ENCODE measurements around the gene ZBTB47.

The ZBTB47 gene

DNA sequence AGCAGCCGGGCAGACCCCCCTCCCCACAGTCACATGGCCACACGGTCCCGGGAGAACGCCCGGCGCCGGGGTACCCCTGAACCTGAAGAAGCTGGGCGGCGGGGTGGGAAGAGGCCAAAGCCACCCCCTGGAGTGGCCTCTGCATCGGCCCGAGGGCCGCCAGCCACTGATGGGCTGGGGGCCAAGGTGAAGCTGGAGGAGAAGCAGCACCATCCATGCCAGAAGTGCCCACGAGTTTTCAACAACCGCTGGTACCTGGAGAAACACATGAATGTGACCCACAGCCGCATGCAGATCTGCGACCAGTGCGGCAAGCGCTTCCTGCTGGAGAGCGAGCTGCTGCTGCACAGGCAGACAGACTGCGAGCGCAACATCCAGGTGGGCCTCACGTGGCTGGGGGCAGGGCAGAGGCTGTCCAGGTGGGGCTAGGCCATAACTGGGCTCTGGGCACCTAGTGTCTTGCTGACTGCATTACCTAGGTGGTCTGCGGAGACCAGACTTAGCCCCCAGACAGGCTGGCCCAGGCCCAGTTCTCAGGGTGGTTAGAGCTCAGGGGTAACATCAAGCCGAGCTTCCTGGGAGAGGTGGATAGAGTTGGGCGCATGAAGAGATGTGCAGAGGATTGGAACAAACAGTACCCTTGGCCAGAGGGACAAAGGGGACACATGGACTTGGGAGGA is 6.1 kb downstream of the ZBTB47 start:
- Histone ChIP-seq H3K9me3 (ENCODE audit: control insufficient read depth, low read length) (no peaks in the 10 kb centered on the region), H3K27ac (ENCODE audit: low read depth, low read length, severe bottlenecking) (no peak overlapping the region), H3K4me1 (ENCODE audit: control insufficient read depth, insufficient read depth, low read length, poor library complexity, severe bottlenecking) (peaks cover 6% of the 10 kb centered on the region), H3K4me3 (ENCODE audit: extremely low read depth, insufficient read depth, low read length, poor library complexity, severe bottlenecking) (no peak overlapping the region), H3K36me3 (ENCODE audit: control insufficient read depth, insufficient read depth, low read length) (peaks cover 9% of the 10 kb centered on the region)
- WGBS, 2 experiments (ENCODE audit: insufficient coverage in 2 of 2) = 91% methylated on average over 17 to 24 of the region's 25 CpGs

DNA sequence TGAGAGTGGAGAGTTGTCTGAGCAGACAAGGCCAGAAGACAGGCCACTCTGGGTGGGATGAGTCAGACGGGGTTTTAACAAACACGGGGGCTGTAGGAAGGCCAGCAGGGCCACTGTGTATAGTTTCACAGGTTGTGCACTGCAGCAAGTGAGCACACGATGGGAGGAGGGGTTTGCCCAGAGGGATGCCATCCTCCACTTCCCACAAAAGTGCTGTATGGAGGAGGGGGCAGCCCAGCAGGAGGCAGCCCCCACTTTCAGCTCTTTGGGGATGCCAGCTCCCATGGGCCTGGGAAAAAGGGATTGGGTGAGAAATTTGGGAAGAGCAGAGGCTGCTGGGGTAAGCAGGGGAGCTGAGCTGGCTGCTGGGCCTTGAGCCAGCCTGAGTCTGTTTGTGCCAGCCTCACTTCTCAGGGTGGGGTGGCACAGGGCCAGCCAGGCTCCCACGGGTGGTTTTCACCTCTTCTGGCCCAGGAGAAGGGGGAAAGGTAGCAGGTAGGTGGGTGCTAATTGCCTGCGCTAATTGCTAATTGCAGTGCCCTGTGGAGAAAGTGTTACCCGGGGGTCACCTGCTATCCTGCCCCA is 6.7 kb downstream of the ZBTB47 start:
- 79 to 83% methylated on average over 4 of the region's 6 CpGs for WGBS, 2 experiments (ENCODE audit: insufficient coverage in 2 of 2)
- Histone ChIP-seq H3K27ac (ENCODE audit: low read depth, low read length, severe bottlenecking) (no peak overlapping the region), H3K4me3 (ENCODE audit: extremely low read depth, insufficient read depth, low read length, poor library complexity, severe bottlenecking) (no peak overlapping the region), H3K36me3 (ENCODE audit: control insufficient read depth, insufficient read depth, low read length) (peaks cover 9% of the 10 kb centered on the region), H3K9me3 (ENCODE audit: control insufficient read depth, low read length) (no peaks in the 10 kb centered on the region), H3K4me1 (ENCODE audit: control insufficient read depth, insufficient read depth, low read length, poor library complexity, severe bottlenecking) (peaks cover 6% of the 10 kb centered on the region)

DNA sequence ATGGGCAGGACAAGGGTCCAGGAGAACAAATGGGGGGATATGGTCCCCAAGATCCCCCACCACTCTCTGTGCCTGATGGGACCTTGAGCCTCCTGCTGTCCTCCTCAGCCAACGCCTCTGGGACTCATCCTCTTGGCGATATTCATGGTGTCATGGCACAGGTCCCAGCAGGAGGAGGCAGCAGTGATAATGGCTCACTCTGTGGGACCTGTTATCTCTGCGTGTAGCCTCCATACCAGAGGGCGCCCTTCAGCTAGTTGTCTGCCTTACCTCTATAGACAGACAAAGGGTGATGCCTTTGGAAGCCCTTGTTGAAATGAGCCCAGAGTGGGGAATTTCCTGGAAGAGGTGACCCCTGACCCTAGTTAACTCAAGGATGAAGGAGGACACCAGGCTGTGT is 7.4 kb downstream of the ZBTB47 start:
- Histone ChIP-seq H3K36me3 (ENCODE audit: control insufficient read depth, insufficient read depth, low read length) (peaks cover 9% of the 10 kb centered on the region), H3K27ac (ENCODE audit: low read depth, low read length, severe bottlenecking) (no peak overlapping the region), H3K9me3 (ENCODE audit: control insufficient read depth, low read length) (no peaks in the 10 kb centered on the region), H3K4me1 (ENCODE audit: control insufficient read depth, insufficient read depth, low read length, poor library complexity, severe bottlenecking) (peaks cover 6% of the 10 kb centered on the region), H3K4me3 (ENCODE audit: extremely low read depth, insufficient read depth, low read length, poor library complexity, severe bottlenecking) (no peak overlapping the region)
- WGBS, 2 experiments (ENCODE audit: insufficient coverage in 2 of 2) = 76% methylated on average over 3 to 4 of the region's 4 CpGs

DNA sequence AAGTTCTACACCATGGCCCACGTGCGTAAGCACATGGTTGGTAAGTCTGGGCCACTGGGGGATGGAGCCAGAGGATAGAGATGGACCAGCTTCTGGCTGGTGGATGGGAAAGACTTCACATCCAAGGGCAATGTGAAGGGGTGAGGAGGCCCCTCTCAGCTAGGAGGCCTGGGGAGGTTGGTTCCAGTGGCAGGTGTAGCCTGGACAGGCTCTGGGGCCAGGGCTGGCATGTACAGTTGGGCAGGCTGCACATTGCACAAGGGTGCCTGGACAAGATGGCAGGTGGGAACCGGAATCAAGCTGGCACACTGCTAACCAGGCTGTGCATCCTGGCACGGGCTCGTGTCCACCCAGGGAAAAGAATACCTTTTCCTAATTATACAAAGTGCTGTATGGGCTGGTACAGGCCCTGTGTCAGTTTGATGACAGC is 8.1 kb downstream of the ZBTB47 start:
- peaks cover 6% of the 10 kb centered on the region for H3K4me1 ChIP-seq (ENCODE audit: control insufficient read depth, insufficient read depth, low read length, poor library complexity, severe bottlenecking)
- H3K4me3 ChIP-seq (ENCODE audit: extremely low read depth, insufficient read depth, low read length, poor library complexity, severe bottlenecking) = no peak overlapping the region
- H3K9me3 ChIP-seq (ENCODE audit: control insufficient read depth, low read length) = no peaks in the 10 kb centered on the region
- WGBS, 2 experiments (ENCODE audit: insufficient coverage in 2 of 2) = 97% methylated on average over 4 of the region's 5 CpGs
- no peak overlapping the region for H3K27ac ChIP-seq (ENCODE audit: low read depth, low read length, severe bottlenecking)
- H3K36me3 ChIP-seq (ENCODE audit: control insufficient read depth, insufficient read depth, low read length) = peaks cover 9% of the 10 kb centered on the region

DNA sequence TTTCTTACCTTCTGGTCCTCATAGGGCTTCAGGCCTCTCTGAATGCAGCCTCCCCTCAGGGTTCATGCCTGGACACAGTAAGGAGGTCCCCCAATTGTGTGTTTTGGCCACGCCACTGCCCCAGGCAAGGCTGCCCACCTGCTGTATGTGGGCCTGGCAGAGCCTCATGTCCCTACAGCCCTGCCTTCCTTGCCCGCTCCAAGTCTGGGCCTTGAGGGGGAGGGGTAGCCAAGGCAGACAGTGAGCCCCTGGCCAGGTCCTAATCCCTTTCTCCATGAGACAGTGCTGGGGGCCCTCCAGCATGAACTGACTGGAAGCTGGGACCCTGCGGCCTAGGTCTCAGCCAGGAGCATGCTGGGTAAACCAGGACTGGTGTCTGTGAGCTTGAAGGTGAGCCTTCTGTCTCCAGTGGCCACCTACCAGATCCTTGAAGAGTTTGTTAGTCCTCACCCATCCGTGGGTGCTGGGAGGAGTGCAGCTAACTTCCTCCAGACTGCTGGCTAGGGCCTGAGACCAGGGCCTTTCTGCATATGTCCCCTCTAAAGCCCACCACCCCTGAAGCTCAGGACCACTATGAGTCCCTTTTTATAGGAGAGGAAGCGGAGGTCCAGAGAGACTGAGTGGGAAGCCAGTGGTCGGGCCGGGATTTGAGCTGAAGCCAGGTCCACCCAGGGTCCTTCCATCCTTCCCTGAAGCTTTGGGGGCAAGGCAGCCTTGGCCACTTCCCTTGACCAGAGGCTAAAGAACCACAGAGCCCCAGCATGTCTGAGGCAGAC is 8.7 kb downstream of the ZBTB47 start:
- Histone ChIP-seq H3K9me3 (ENCODE audit: control insufficient read depth, low read length) (no peaks in the 10 kb centered on the region), H3K4me3 (ENCODE audit: extremely low read depth, insufficient read depth, low read length, poor library complexity, severe bottlenecking) (no peak overlapping the region), H3K4me1 (ENCODE audit: control insufficient read depth, insufficient read depth, low read length, poor library complexity, severe bottlenecking) (peaks cover 6% of the 10 kb centered on the region), H3K36me3 (ENCODE audit: control insufficient read depth, insufficient read depth, low read length) (peaks cover 9% of the 10 kb centered on the region), H3K27ac (ENCODE audit: low read depth, low read length, severe bottlenecking) (no peak overlapping the region)
- 91 to 97% methylated on average over 4 to 6 of the region's 7 CpGs for WGBS, 2 experiments (ENCODE audit: insufficient coverage in 2 of 2)

DNA sequence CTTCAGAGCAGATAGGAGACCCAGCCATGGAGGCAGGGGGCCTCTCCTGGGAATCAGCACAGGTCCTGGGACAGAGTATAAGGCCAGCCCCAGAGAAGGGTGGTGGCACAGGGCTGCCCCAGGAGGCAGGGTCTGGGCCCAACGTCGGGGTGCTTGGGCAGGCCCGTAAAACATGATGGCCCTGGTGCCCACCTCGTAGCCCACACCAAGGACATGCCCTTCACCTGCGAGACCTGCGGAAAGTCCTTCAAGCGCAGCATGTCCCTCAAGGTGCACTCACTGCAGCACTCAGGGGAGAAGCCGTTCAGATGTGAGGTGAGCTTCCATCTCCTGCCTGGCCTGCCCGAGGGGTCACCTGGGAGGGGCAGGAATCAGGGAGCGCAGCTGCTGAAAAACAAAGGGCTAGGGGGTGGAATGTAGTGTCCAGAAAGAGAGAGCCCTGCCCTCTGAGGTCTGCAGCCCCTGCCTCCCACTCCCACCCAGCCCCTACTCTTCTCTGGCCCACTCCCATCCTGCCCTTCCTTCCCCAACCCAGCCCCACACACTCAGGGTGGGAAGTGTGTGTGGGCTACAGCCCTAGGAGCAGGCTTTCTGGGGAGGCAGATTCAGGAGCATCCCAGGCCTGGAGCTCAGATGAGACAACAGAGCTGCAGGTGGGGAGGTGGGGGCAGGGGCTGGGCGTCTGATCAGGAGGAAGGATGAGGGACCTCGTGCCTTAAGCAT is 9.5 kb downstream of the ZBTB47 start:
- no peak overlapping the region for H3K4me3 ChIP-seq (ENCODE audit: extremely low read depth, insufficient read depth, low read length, poor library complexity, severe bottlenecking)
- WGBS, 2 experiments (ENCODE audit: insufficient coverage in 2 of 2) = 95 to 97% methylated on average over 10 to 11 of the region's 12 CpGs
- H3K4me1 ChIP-seq (ENCODE audit: control insufficient read depth, insufficient read depth, low read length, poor library complexity, severe bottlenecking) = peaks cover 6% of the 10 kb centered on the region
- no peak overlapping the region for H3K27ac ChIP-seq (ENCODE audit: low read depth, low read length, severe bottlenecking)
- H3K36me3 ChIP-seq (ENCODE audit: control insufficient read depth, insufficient read depth, low read length) = peaks cover 9% of the 10 kb centered on the region
- H3K9me3 ChIP-seq (ENCODE audit: control insufficient read depth, low read length) = no peaks in the 10 kb centered on the region

DNA sequence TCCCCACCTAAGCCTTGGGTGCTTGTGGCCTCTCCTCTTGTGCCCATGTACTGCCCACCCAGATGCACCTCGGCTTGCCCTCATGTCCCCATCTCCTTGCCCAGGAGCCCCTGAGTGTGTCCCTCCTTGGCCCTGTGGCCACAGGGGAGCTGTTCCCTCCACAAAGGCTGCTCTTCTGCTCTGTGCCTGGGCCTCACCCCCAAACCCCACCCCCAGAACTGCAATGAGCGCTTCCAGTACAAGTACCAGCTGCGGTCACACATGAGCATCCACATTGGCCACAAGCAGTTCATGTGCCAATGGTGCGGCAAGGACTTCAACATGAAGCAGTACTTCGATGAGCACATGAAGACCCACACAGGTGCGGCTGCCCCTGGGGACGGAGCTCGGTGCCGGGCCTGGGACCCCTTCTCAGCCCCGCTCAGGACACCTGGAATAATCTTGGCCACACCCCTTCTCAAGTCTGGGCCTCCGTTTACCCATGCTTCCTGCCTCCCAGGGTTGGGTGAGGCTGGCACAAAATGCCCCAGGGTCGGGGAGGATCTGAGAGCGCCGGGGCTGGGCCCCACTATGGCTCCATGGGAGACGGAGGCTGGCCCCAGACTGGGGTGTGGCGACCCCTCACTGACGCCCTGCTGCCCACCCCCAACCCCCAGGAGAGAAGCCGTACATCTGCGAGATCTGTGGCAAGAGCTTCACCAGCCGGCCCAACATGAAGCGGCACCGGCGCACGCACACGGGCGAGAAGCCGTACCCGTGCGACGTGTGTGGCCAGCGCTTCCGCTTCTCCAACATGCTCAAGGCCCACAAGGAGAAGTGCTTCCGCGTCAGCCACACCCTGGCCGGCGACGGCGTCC is 10.3 kb downstream of the ZBTB47 start:
- Histone ChIP-seq H3K27ac (ENCODE audit: low read depth, low read length, severe bottlenecking) (no peak overlapping the region), H3K36me3 (ENCODE audit: control insufficient read depth, insufficient read depth, low read length) (peaks cover 9% of the 10 kb centered on the region), H3K9me3 (ENCODE audit: control insufficient read depth, low read length) (no peaks in the 10 kb centered on the region), H3K4me1 (ENCODE audit: control insufficient read depth, insufficient read depth, low read length, poor library complexity, severe bottlenecking) (peaks cover 6% of the 10 kb centered on the region), H3K4me3 (ENCODE audit: extremely low read depth, insufficient read depth, low read length, poor library complexity, severe bottlenecking) (no peak overlapping the region)
- 94 to 95% methylated on average over 30 to 38 of the region's 38 CpGs for WGBS, 2 experiments (ENCODE audit: insufficient coverage in 2 of 2)

DNA sequence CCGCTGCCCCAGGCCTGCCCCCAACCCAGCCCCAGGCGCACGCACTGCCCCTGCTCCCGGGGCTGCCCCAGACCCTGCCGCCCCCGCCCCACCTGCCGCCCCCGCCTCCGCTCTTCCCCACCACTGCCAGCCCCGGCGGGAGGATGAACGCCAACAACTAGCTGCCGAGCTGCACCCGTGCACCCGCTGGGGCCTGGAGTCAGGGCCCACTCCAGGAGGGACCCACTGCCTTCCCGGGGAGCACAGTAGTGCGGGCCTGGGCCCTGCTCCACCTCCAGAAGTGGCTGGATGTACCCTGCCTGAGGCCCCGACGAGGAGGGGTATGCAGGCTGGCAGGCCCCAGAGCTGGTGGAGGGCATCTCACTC is 10.9 kb downstream of the ZBTB47 start:
- 89 to 100% methylated on average over 7 to 9 of the region's 19 CpGs for whole genome bisulfite sequencing, 2 experiments (ENCODE audit: insufficient coverage in 2 of 2)

DNA sequence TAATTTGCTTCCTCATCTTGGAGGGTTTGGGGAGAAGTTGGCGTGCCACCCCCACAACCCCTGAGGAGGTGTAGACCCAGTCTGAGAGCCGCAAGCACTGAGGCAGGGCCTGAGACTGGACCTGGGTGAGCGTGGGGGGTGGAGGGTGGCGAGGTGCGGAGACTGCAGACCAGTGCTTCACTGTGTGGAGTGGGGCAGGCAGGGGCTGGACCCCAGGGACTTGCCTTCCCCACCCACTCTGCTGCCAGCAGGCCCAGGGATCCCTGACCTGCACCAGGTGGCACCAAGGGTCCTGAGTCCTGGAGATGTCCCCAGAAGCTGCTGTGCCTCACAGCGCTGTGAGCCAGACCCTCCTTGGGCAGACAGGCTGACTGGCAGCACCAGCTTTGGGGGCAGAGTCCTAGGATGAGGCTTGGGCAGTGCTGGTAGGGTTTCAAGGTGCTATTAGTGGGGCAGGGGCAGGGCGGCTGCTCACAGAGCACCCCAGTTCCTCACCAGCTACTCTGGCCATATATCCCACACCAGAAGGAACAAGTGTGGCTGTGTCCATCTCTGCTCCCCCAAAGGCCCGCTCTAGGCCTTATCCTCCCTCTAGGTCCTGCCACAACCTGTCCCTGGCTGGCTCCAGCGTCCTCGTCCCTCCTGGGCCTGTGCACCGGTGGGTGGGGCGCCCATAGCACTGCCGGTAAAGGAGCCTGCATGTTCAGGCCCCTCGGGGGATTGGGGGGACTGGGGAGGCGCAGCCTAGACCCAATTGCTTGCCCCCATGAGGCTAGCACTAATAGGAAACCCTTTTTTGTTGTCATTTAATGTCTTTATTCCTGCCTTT is 11.8 kb downstream of the ZBTB47 start:
- H3K36me3 ChIP-seq (ENCODE audit: control insufficient read depth, insufficient read depth, low read length) = peaks cover 9% of the 10 kb centered on the region
- WGBS, 2 experiments (ENCODE audit: insufficient coverage in 2 of 2) = 89 to 90% methylated on average over 3 to 10 of the region's 15 CpGs
- H3K4me1 ChIP-seq (ENCODE audit: control insufficient read depth, insufficient read depth, low read length, poor library complexity, severe bottlenecking) = no peaks in the 10 kb centered on the region
- no peak overlapping the region for H3K27ac ChIP-seq (ENCODE audit: low read depth, low read length, severe bottlenecking)
- no peaks in the 10 kb centered on the region for H3K9me3 ChIP-seq (ENCODE audit: control insufficient read depth, low read length)
- H3K4me3 ChIP-seq (ENCODE audit: extremely low read depth, insufficient read depth, low read length, poor library complexity, severe bottlenecking) = no peak overlapping the region

More for the DNA sequence above, 10.9 kb downstream of the ZBTB47 start:
- peaks cover 6% of the 10 kb centered on the region for H3K4me1 ChIP-seq (ENCODE audit: control insufficient read depth, insufficient read depth, low read length, poor library complexity, severe bottlenecking)
- H3K4me3 ChIP-seq (ENCODE audit: extremely low read depth, insufficient read depth, low read length, poor library complexity, severe bottlenecking) = no peak overlapping the region
- no peaks in the 10 kb centered on the region for H3K9me3 ChIP-seq (ENCODE audit: control insufficient read depth, low read length)
- H3K27ac ChIP-seq (ENCODE audit: low read depth, low read length, severe bottlenecking) = no peak overlapping the region
- peaks cover 9% of the 10 kb centered on the region for H3K36me3 ChIP-seq (ENCODE audit: control insufficient read depth, insufficient read depth, low read length)
